ENCODE measurements around the gene MAP1S. TPM values are rescaled to one million over a fixed set of nuclear protein-coding genes. Genes with fewer than 3 reads are reported as not detected.

Gene MAP1S
- total RNA-seq, 2 experiments from 2014 or later, result 53.8 to 54.7 TPM

- ChIA-PET POLR2A (interaction anchor here (1.4 to 6.0 kb wide), 4 partner anchors 12 to 110 kb away, joined by 7 to 32 read pairs (median 12); partner anchors contain the start of genes JAK3 and RPL18A), CTCF (no interaction called here)
- DNase-seq (peak; percentile 64), ATAC-seq (no peak)
- peak overlapping the region; percentile 80 for H3K4me3 Mint-ChIP-seq
- no peaks in the 10 kb centered on the region for H3K9me3 Mint-ChIP-seq
- peaks cover 15% of the 10 kb centered on the region for H3K36me3 Mint-ChIP-seq (ENCODE audit: low read depth)
- intact Hi-C loops (cut with micrococcal nuclease), result no loop called here
- H3K4me1 Mint-ChIP-seq (ENCODE audit: low read depth), result peaks cover 46% of the 10 kb centered on the region
- TF ChIP-seq CTCF (IDR thresholded peaks at IDR 0.05), result no peak
- no peaks in the 10 kb centered on the region for H3K27me3 Mint-ChIP-seq
- peak overlapping the region; percentile 92 for H3K27ac Mint-ChIP-seq
Observed at GRCh38 chr19:17749912-17750317, 30.6 kb downstream of the MAP1S start.

- intact Hi-C loops (cut with micrococcal nuclease), result no loop called here
- peak within 1 kb of the TSS; percentile 80 for H3K4me3 Mint-ChIP-seq
- ChIA-PET CTCF (interaction anchor here (1.0 to 3.2 kb wide), 4 partner anchors 9 to 256 kb away, joined by 3 to 10 read pairs (median 4); no protein-coding TSS in a partner anchor), POLR2A (interaction anchor here (0.6 to 6.0 kb wide), 18 partner anchors 9 to 878 kb away, joined by 3 to 32 read pairs (median 4); partner anchors contain the start of genes CCDC124, JAK3, MAP1S and PGLS)
- H3K9me3 Mint-ChIP-seq, result no peaks in the 10 kb centered on the region
- ATAC-seq, result peak; percentile 68
- H3K27ac Mint-ChIP-seq, result peak within 1 kb of the TSS; percentile 92
- peaks cover 20% of the 10 kb centered on the region for H3K36me3 Mint-ChIP-seq (ENCODE audit: low read depth)
- peak; percentile 95 for DNase-seq
- no peaks in the 10 kb centered on the region for H3K27me3 Mint-ChIP-seq
- peaks cover 58% of the 10 kb centered on the region for H3K4me1 Mint-ChIP-seq (ENCODE audit: low read depth)
- TF ChIP-seq CTCF (IDR thresholded peaks at IDR 0.05), result no peak
Observed at GRCh38 chr19:17751103-17751911, 32.0 kb downstream of the MAP1S start, which contains the start of gene FCHO1. TSS of gene FCHO1 (plus strand) at chr19:17751477. CDS start at chr19:17755165, 3,688 bp downstream.

- Mint-ChIP-seq H3K4me1 (ENCODE audit: low read depth) (peaks cover 58% of the 10 kb centered on the region), H3K36me3 (ENCODE audit: low read depth) (peaks cover 25% of the 10 kb centered on the region), H3K27me3 (no peaks in the 10 kb centered on the region), H3K27ac (peak overlapping the region; percentile 92), H3K4me3 (peak overlapping the region; percentile 80), H3K9me3 (no peaks in the 10 kb centered on the region)
- ATAC-seq (no peak), DNase-seq (no peak)
- POLR2A ChIA-PET, result interaction anchor here (0.8 to 6.0 kb wide), 8 partner anchors 14 to 195 kb away, joined by 3 to 32 read pairs (median 4); partner anchors contain the start of genes JAK3, RPL18A and SLC5A5
- no peak for TF ChIP-seq CTCF (IDR thresholded peaks at IDR 0.05)
- CTCF ChIA-PET, result interaction anchor here (1.0 to 3.2 kb wide), 5 partner anchors 9 to 255 kb away, joined by 3 to 10 read pairs (median 4); no protein-coding TSS in a partner anchor
- intact Hi-C loops (cut with micrococcal nuclease), result no loop called here
Observed at GRCh38 chr19:17751912-17752273, 32.6 kb downstream of the MAP1S start.

GRCh38 chr19:17752865-17753639 is 33.8 kb downstream of the MAP1S start:
- H3K36me3 Mint-ChIP-seq (ENCODE audit: low read depth), result peaks cover 33% of the 10 kb centered on the region
- ChIA-PET POLR2A (interaction anchor here (0.6 to 6.0 kb wide), 4 partner anchors 15 to 107 kb away, joined by 3 to 32 read pairs (median 12); partner anchors contain the start of genes JAK3 and RPL18A), CTCF (interaction anchor here (0.7 to 3.2 kb wide), 6 partner anchors 13 to 257 kb away, joined by 3 to 10 read pairs (median 6); no protein-coding TSS in a partner anchor)
- no peak for TF ChIP-seq CTCF (IDR thresholded peaks at IDR 0.05)
- H3K27ac Mint-ChIP-seq, result no peak overlapping the region
- H3K27me3 Mint-ChIP-seq, result no peaks in the 10 kb centered on the region
- no peaks in the 10 kb centered on the region for H3K9me3 Mint-ChIP-seq
- H3K4me3 Mint-ChIP-seq, result no peak overlapping the region
- peaks cover 55% of the 10 kb centered on the region for H3K4me1 Mint-ChIP-seq (ENCODE audit: low read depth)
- DNase-seq (no peak), ATAC-seq (no peak)
- intact Hi-C loops (cut with micrococcal nuclease), result no loop called here
